ENCODE measurements around the gene CSMD2. TPM values are rescaled to one million over a fixed set of nuclear protein-coding genes. Genes with fewer than 3 reads are reported as not detected.

The CSMD2 gene
- total and polyA plus RNA-seq, 2 of the 4 experiments (the other 2 are of a cell fraction): under 0.01 to 0.36 TPM

DNA sequence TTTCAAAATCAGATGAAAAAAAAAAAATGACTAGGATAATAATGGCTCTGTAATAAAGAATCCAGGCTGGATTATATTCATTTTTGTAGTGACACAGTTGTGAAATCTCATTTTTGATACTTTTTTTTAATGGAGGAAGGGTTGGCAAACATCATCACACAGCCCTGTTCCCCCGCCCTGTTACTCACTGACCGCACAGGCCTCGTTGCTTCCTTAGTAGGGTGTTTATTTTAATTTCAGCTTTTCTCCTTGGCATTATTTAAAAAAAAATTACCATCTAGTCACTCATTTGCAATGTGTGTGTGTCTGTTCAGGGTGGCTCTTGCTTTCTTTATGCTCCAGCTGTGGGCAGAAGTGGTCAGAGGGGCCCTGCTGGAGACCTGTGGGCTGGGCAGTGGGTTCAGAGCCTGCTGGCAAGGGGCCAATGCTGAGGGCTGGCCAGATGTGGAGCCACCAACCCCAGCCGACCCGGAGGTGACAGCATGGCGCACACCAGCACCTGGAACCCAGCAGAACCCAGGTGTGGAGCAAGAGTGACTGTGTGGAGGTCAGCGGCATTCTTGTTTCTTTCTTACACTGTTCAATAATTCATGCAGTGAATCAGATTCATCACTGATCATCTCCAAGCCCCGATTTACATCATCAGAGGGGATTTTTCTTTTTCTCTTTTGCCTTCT, 648.0 kb downstream of the CSMD2 start:
- H2BK120ac ChIP-seq (ENCODE audit: low read depth, low read length): no peak overlapping the region
- no peak overlapping the region for H4K5ac ChIP-seq (ENCODE audit: low read depth, low read length)
- H3K4me1 ChIP-seq (ENCODE audit: control insufficient read depth, insufficient read depth, low read length): peaks cover 4% of the 10 kb centered on the region; the same call in 1 of the 2 replicates
- H2BK5ac ChIP-seq (ENCODE audit: low read depth, low read length, poor library complexity, severe bottlenecking): no peak overlapping the region
- H3K23ac ChIP-seq (ENCODE audit: low read depth, low read length): no peak overlapping the region
- H3K4me3 ChIP-seq (ENCODE audit: insufficient read depth, low read depth, low read length): no peak overlapping the region
- TF ChIP-seq, protein P1, sequence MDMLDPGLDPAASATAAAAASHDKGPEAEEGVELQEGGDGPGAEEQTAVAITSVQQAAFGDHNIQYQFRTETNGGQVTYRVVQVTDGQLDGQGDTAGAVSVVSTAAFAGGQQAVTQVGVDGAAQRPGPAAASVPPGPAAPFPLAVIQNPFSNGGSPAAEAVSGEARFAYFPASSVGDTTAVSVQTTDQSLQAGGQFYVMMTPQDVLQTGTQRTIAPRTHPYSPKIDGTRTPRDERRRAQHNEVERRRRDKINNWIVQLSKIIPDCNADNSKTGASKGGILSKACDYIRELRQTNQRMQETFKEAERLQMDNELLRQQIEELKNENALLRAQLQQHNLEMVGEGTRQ (IDR thresholded peaks at IDR 0.05; ENCODE audit: low read depth, low read length): no peak
- TF ChIP-seq RCOR1 (IDR thresholded peaks at IDR 0.05; ENCODE audit: insufficient replicate concordance, low read length): no peak
- TF ChIP-seq MXI1 (IDR thresholded peaks at IDR 0.05; ENCODE audit: borderline replicate concordance, low read depth, low read length): no peak
- no peak for TF ChIP-seq MAZ (IDR thresholded peaks at IDR 0.05; ENCODE audit: borderline replicate concordance, low read depth, low read length)
- no peak for TF ChIP-seq CEBPB (IDR thresholded peaks at IDR 0.05; ENCODE audit: low read depth, low read length)
- no peak for TF ChIP-seq POLR2A (IDR thresholded peaks at IDR 0.05; ENCODE audit: low read depth, low read length)
- TF ChIP-seq, protein P2, sequence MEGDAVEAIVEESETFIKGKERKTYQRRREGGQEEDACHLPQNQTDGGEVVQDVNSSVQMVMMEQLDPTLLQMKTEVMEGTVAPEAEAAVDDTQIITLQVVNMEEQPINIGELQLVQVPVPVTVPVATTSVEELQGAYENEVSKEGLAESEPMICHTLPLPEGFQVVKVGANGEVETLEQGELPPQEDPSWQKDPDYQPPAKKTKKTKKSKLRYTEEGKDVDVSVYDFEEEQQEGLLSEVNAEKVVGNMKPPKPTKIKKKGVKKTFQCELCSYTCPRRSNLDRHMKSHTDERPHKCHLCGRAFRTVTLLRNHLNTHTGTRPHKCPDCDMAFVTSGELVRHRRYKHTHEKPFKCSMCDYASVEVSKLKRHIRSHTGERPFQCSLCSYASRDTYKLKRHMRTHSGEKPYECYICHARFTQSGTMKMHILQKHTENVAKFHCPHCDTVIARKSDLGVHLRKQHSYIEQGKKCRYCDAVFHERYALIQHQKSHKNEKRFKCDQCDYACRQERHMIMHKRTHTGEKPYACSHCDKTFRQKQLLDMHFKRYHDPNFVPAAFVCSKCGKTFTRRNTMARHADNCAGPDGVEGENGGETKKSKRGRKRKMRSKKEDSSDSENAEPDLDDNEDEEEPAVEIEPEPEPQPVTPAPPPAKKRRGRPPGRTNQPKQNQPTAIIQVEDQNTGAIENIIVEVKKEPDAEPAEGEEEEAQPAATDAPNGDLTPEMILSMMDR (conservative IDR thresholded peaks at IDR 0.05; ENCODE audit: low read depth, low read length): no peak
- no peak for TF ChIP-seq SMC3 (IDR thresholded peaks at IDR 0.05; ENCODE audit: low read depth, low read length)
- TF ChIP-seq NFE2L2 (IDR thresholded peaks at IDR 0.05; ENCODE audit: low read depth, low read length): no peak
- no peak for TF ChIP-seq BHLHE40 (IDR thresholded peaks at IDR 0.05; ENCODE audit: low read depth, low read length)
- TF ChIP-seq MAFK (IDR thresholded peaks at IDR 0.05; ENCODE audit: low read depth, low read length): no peak
- TF ChIP-seq CHD1 (IDR thresholded peaks at IDR 0.05; ENCODE audit: low read depth, low read length): no peak
- no peak for TF ChIP-seq RAD21 (IDR thresholded peaks at IDR 0.05; ENCODE audit: low read length)
- TF ChIP-seq FOS (IDR thresholded peaks at IDR 0.05; ENCODE audit: low read depth, low read length): no peak
- TF ChIP-seq, protein P3, sequence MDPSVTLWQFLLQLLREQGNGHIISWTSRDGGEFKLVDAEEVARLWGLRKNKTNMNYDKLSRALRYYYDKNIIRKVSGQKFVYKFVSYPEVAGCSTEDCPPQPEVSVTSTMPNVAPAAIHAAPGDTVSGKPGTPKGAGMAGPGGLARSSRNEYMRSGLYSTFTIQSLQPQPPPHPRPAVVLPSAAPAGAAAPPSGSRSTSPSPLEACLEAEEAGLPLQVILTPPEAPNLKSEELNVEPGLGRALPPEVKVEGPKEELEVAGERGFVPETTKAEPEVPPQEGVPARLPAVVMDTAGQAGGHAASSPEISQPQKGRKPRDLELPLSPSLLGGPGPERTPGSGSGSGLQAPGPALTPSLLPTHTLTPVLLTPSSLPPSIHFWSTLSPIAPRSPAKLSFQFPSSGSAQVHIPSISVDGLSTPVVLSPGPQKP (IDR thresholded peaks at IDR 0.05; ENCODE audit: borderline replicate concordance, low read depth, low read length): no peak
- no peak for TF ChIP-seq RFX5 (IDR thresholded peaks at IDR 0.05; ENCODE audit: low read depth, low read length)
- H3K14ac ChIP-seq (replicated peaks; ENCODE audit: low read depth, low read length): no peak overlapping the region
- no peak overlapping the region for H2BK15ac ChIP-seq (ENCODE audit: low read depth, low read length)
- H3K9ac ChIP-seq (ENCODE audit: low read depth, low read length): no peak overlapping the region
- H2AFZ ChIP-seq (replicated peaks; ENCODE audit: low read length, poor library complexity): no peak overlapping the region
- H4K20me1 ChIP-seq (ENCODE audit: insufficient read depth, low read length): no peaks in the 10 kb centered on the region
- no peak overlapping the region for H3K56ac ChIP-seq (ENCODE audit: extremely low read depth, insufficient read depth, low read length)
- in situ Hi-C loops (cut with MboI; ENCODE audit: low sequenced_read_pairs): no loop called here
- no peak overlapping the region for H3K18ac ChIP-seq (ENCODE audit: low read depth, low read length)
- H2AK5ac ChIP-seq (ENCODE audit: low read depth, low read length): no peak overlapping the region
- H3K36me3 ChIP-seq (ENCODE audit: control insufficient read depth, insufficient read depth, low read length): no peaks in the 10 kb centered on the region
- WGBS, 2 experiments (ENCODE audit: extremely low coverage in 2 of 2, insufficient read length in 1 of 2): 42% methylated on average over 2 of the region's 8 CpGs; no CpG with 5 or more reads in 1 of the 2 experiments
- no peak overlapping the region for H4K8ac ChIP-seq (ENCODE audit: low read depth in 2 of 2, low read length in 2 of 2)
- H2AK9ac ChIP-seq (replicated peaks; ENCODE audit: low read depth, low read length, poor library complexity): no peak overlapping the region
- H3K79me1 ChIP-seq (ENCODE audit: low read depth in 1 of 2, low read length in 2 of 2): no peaks in the 10 kb centered on the region
- H2BK20ac ChIP-seq (ENCODE audit: low read depth, low read length): no peak overlapping the region
- H3K9me3 ChIP-seq (ENCODE audit: control insufficient read depth, insufficient read depth, low read length): no peaks in the 10 kb centered on the region
- CTCF ChIA-PET: no interaction called here
- POLR2A ChIA-PET (ENCODE audit: unreplicated experiment): no interaction called here
- H3K27ac ChIP-seq (ENCODE audit: insufficient read depth, low read length): no peak overlapping the region
- H3K4me2 ChIP-seq (ENCODE audit: low read depth, low read length): no peak overlapping the region
- DNase-seq (peak; percentile 15), ATAC-seq (ENCODE audit: low read depth) (peak; percentile 32; the same call in 1 of the 2 replicates)
- BruUV-seq (replicated peaks): no TSS peak
- no peak overlapping the region for H3K4ac ChIP-seq (ENCODE audit: low read depth, low read length)
- H4K91ac ChIP-seq (ENCODE audit: insufficient read depth, low read depth, low read length): no peak overlapping the region
- no peaks in the 10 kb centered on the region; the same call in 1 of the 2 replicates for H3K27me3 ChIP-seq (ENCODE audit: control insufficient read depth, insufficient read depth, low read length)
- dilution Hi-C loops (cut with HindIII; ENCODE audit: low sequenced_read_pairs, unreplicated experiment): no loop called here
- H3K9me1 ChIP-seq (ENCODE audit: insufficient read depth, low read length): no peaks in the 10 kb centered on the region
- intact Hi-C loops (cut with micrococcal nuclease): no loop called here
